ENCODE measurements around the gene SCOC. TPM values are rescaled to one million over a fixed set of nuclear protein-coding genes. Genes with fewer than 3 reads are reported as not detected.

SCOC gene
- total RNA-seq, 1 donor from 2014 or later: 170 TPM

DNA sequence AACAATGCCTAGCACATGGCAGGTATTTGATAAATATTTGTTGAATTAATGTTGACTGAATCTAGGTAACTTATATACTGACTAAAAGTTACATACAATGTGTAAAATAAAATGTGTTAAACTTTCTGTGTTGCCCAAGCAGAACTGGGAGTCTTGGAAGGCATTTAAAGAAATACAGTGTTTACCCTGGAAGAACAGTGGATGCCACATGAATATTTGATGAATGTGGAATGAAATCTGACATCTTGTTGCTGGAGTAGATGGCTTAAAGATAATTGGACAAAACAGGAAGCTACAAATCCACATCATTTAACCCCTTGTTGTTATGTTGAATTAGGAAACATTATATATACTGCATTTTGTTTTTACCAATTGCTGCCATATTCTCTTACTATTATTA is 39.9 kb upstream of the SCOC start:
- Histone ChIP-seq H3K36me3 (no peaks in the 10 kb centered on the region), H3K27ac (no peak overlapping the region), H3K4me1 (no peaks in the 10 kb centered on the region), H3K27me3 (no peaks in the 10 kb centered on the region), H3F3A (ENCODE audit: low read depth) (no peaks in the 10 kb centered on the region), H3K79me2 (ENCODE audit: low read depth) (no peaks in the 10 kb centered on the region), H3K9me3 (ENCODE audit: low read depth) (no peaks in the 10 kb centered on the region), H2AFZ (replicated peaks) (no peak overlapping the region), H3K4me3 (no peak overlapping the region), H3K4me2 (no peak overlapping the region), H3K9ac (no peak overlapping the region), H4K20me1 (ENCODE audit: low read depth) (no peaks in the 10 kb centered on the region)
- no peaks in the 10 kb centered on the region for H3K36me3 Mint-ChIP-seq
- H3K27me3 Mint-ChIP-seq (ENCODE audit: insufficient read depth, low read depth): no peaks in the 10 kb centered on the region
- no peak for TF ChIP-seq EZH2 (IDR thresholded peaks at IDR 0.05)
- TF ChIP-seq, protein P1, sequence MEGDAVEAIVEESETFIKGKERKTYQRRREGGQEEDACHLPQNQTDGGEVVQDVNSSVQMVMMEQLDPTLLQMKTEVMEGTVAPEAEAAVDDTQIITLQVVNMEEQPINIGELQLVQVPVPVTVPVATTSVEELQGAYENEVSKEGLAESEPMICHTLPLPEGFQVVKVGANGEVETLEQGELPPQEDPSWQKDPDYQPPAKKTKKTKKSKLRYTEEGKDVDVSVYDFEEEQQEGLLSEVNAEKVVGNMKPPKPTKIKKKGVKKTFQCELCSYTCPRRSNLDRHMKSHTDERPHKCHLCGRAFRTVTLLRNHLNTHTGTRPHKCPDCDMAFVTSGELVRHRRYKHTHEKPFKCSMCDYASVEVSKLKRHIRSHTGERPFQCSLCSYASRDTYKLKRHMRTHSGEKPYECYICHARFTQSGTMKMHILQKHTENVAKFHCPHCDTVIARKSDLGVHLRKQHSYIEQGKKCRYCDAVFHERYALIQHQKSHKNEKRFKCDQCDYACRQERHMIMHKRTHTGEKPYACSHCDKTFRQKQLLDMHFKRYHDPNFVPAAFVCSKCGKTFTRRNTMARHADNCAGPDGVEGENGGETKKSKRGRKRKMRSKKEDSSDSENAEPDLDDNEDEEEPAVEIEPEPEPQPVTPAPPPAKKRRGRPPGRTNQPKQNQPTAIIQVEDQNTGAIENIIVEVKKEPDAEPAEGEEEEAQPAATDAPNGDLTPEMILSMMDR (IDR thresholded peaks at IDR 0.05): no peak
- no peak for TF ChIP-seq EZH2phosphoT487 (IDR thresholded peaks at IDR 0.05)
- H3K27ac Mint-ChIP-seq: no peak overlapping the region
- no peak overlapping the region for H3K4me3 Mint-ChIP-seq
- no peak for DNase-seq (ENCODE audit: low spot score)
- peaks cover 7% of the 10 kb centered on the region for H3K9me3 Mint-ChIP-seq
- no peaks in the 10 kb centered on the region for H3K4me1 Mint-ChIP-seq

DNA sequence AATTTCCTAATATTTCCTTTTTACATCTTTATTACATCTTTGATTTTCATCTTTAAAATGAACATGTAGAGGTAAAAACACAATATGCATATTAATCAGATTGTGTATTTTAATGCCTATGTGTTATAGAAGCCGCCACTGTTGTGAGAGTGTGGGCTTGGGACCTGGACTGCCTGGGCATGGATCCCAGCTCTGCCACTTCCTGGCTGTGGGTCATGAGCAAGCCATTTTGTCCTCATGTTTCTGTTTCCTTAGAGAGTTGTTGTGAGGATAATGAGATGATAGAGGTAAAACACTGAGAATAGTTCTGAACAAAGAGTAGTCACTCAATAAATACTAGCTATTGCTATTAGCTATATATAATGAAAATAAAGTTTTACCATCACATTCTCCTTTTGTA is 38.4 kb upstream of the SCOC start:
- Histone ChIP-seq H3K27me3 (no peaks in the 10 kb centered on the region), H4K20me1 (ENCODE audit: low read depth) (no peaks in the 10 kb centered on the region), H3K79me2 (ENCODE audit: low read depth) (no peaks in the 10 kb centered on the region), H2AFZ (replicated peaks) (no peak overlapping the region), H3K27ac (no peak overlapping the region), H3K9me3 (ENCODE audit: low read depth) (no peaks in the 10 kb centered on the region), H3K4me2 (no peak overlapping the region), H3K4me3 (no peak overlapping the region), H3F3A (ENCODE audit: low read depth) (no peaks in the 10 kb centered on the region), H3K36me3 (no peaks in the 10 kb centered on the region), H3K9ac (no peak overlapping the region), H3K4me1 (no peaks in the 10 kb centered on the region)
- Mint-ChIP-seq H3K27ac (no peak overlapping the region), H3K9me3 (peaks cover 7% of the 10 kb centered on the region), H3K36me3 (no peaks in the 10 kb centered on the region), H3K4me3 (no peak overlapping the region), H3K4me1 (no peaks in the 10 kb centered on the region), H3K27me3 (ENCODE audit: insufficient read depth, low read depth) (no peaks in the 10 kb centered on the region)
- DNase-seq (ENCODE audit: low spot score): no peak
- TF ChIP-seq, protein P1 (IDR thresholded peaks at IDR 0.05): no peak
- TF ChIP-seq EZH2phosphoT487 (IDR thresholded peaks at IDR 0.05): no peak
- TF ChIP-seq EZH2 (IDR thresholded peaks at IDR 0.05): no peak

DNA sequence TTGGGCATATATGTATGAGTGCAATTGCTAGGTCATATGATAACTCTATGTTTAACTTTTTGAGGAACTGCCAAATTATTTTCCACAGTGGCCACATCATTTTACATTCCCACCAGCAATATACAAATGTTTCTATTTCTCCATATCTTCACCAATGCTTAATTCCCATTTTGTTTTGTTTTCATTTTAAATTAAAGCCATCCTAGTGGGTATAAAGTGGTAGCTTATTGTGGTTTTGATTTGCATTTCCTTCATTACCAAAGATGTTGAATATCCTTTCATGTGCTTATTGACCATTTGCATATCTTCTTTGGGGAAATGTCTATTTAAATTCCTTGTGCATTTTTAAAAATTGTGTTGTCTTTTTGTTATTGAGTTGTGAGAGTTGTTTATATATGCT is 36.7 kb upstream of the SCOC start:
- H3K4me3 Mint-ChIP-seq: no peak overlapping the region
- no peaks in the 10 kb centered on the region for H3K9me3 ChIP-seq (ENCODE audit: low read depth)

More for the DNA sequence above, 36.7 kb upstream of the SCOC start:
- no peak overlapping the region for H3K4me2 ChIP-seq
- no peak overlapping the region for H3K9ac ChIP-seq
- no peak overlapping the region for H3K4me3 ChIP-seq
- H3K36me3 ChIP-seq: no peaks in the 10 kb centered on the region
- H4K20me1 ChIP-seq (ENCODE audit: low read depth): no peaks in the 10 kb centered on the region
- no peak overlapping the region for H3K27ac ChIP-seq
- H3K4me1 ChIP-seq: no peaks in the 10 kb centered on the region
- H2AFZ ChIP-seq (replicated peaks): no peak overlapping the region
- H3K9me3 Mint-ChIP-seq: peaks cover 7% of the 10 kb centered on the region
- no peaks in the 10 kb centered on the region for H3K36me3 Mint-ChIP-seq
- TF ChIP-seq, protein P1 (IDR thresholded peaks at IDR 0.05): no peak
- no peak for TF ChIP-seq EZH2phosphoT487 (IDR thresholded peaks at IDR 0.05)
- TF ChIP-seq EZH2 (IDR thresholded peaks at IDR 0.05): no peak
- H3K27me3 Mint-ChIP-seq (ENCODE audit: insufficient read depth, low read depth): no peaks in the 10 kb centered on the region
- no peak for DNase-seq (ENCODE audit: low spot score)
- peaks cover 1% of the 10 kb centered on the region for H3K27me3 ChIP-seq
- no peak overlapping the region for H3K27ac Mint-ChIP-seq
- H3F3A ChIP-seq (ENCODE audit: low read depth): no peaks in the 10 kb centered on the region
- no peaks in the 10 kb centered on the region for H3K4me1 Mint-ChIP-seq
- no peaks in the 10 kb centered on the region for H3K79me2 ChIP-seq (ENCODE audit: low read depth)

Data from neural progenitor cell (in vitro differentiated cells).